Tibial nerve (tissue), 4 donors: ENCODE measurements around the gene FAM83D. TPM values are rescaled to one million over a fixed set of nuclear protein-coding genes. Genes with fewer than 3 reads are reported as not detected.

Source experiments
- DNase-seq, 2 donors: peaks; one replicate each; pipeline ENCODE4 v3.0.0-alpha.2; 2019; ENCODE audit warnings: low spot score in 2 of 2
- H3K27ac ChIP-seq, 4 donors: fragments of 200-600 bp; sonication (generic) in 3 of 4; one replicate each; pipeline ENCODE4 v1.5.1; 2017 to 2019; ENCODE audit warnings: mild to moderate bottlenecking in 1 of 4
- H3K27me3 ChIP-seq, 2 donors: fragments of 200-600 bp; sonication (generic) in 1 of 2; one replicate each; pipeline versions ENCODE4 v1.5.1 to v1.6.0; 2017 to 2019
- H3K36me3 ChIP-seq, 3 donors: fragments of 200-600 bp; sonication (generic); one replicate each; pipeline ENCODE4 v1.5.1; 2018 to 2019
- H3K4me1 ChIP-seq, 4 donors: fragments of 200-600 bp; sonication (generic) in 3 of 4; one replicate each; pipeline ENCODE4 v1.5.1; 2017 to 2019
- H3K4me3 ChIP-seq, 4 donors: fragments of 200-600 bp; sonication (generic) in 3 of 4; one replicate each; pipeline ENCODE4 v1.5.1; 2017 to 2019; ENCODE audit warnings: mild to moderate bottlenecking in 1 of 4, moderate library complexity in 1 of 4
- H3K9me3 ChIP-seq, 4 donors: fragments of 200-600 bp; sonication (generic) in 3 of 4; one replicate each; pipeline ENCODE4 v1.5.1; 2017 to 2019
- EP300 ChIP-seq, 2 donors: sonication (generic); formaldehyde crosslinking; IDR thresholded peaks; one replicate each; pipeline ENCODE4 v1.6.1; 2017; ENCODE audit warnings: antibody characterized with exemption in 2 of 2, mild to moderate bottlenecking in 1 of 2
- POLR2A ChIP-seq, 2 donors: fragments of 450-650 bp; IDR thresholded peaks; one replicate each; pipeline ENCODE4 v1.6.1; 2017; ENCODE audit warnings: antibody characterized with exemption in 2 of 2, mild to moderate bottlenecking in 2 of 2, moderate library complexity in 2 of 2
- WGBS, 2 donors: methylation state at CpG; one replicate each; pipeline ENCODE4 v1.1.5; 2018; 5-methylcytosine and 5-hydroxymethylcytosine counted together
- total RNA-seq, 4 donors: library from RNA; depleted of rRNA; stranded (reverse); fragments of >200 nt; gene quantifications; one replicate each; pipeline ENCODE4 v1.1.0, GENCODE V29; 2016
- TF ChIP-seq, protein P1 (sequence below), 5 experiments: fragments of 200-600 bp in 3 of 5; fragments of 450-650 bp in 2 of 5; sonication (generic) in 3 of 5; IDR thresholded peaks; one replicate each; pipeline ENCODE4 v1.5.1; 2016 to 2019; ENCODE audit warnings: antibody characterized with exemption in 5 of 5, mild to moderate bottlenecking in 3 of 5, moderate library complexity in 2 of 5

Gene FAM83D
- total RNA-seq, 4 donors from 2014 or later = 0.42 to 0.90 TPM; not detected in 2

- H3K27me3 ChIP-seq = no peaks in the 10 kb centered on the region
- peaks cover 0 to 67% (median 0%) of the 10 kb centered on the region in 3 donors for H3K36me3 ChIP-seq
- H3K4me1 ChIP-seq = no peaks in the 10 kb centered on the region
- no peak overlapping the region for H3K4me3 ChIP-seq
- no peak overlapping the region for H3K27ac ChIP-seq
- DNase-seq = no peak
- WGBS, 2 donors = 95 to 100% methylated on average over 1 of the region's 1 CpG
- no peaks in the 10 kb centered on the region for H3K9me3 ChIP-seq
- TF ChIP-seq, protein P1, sequence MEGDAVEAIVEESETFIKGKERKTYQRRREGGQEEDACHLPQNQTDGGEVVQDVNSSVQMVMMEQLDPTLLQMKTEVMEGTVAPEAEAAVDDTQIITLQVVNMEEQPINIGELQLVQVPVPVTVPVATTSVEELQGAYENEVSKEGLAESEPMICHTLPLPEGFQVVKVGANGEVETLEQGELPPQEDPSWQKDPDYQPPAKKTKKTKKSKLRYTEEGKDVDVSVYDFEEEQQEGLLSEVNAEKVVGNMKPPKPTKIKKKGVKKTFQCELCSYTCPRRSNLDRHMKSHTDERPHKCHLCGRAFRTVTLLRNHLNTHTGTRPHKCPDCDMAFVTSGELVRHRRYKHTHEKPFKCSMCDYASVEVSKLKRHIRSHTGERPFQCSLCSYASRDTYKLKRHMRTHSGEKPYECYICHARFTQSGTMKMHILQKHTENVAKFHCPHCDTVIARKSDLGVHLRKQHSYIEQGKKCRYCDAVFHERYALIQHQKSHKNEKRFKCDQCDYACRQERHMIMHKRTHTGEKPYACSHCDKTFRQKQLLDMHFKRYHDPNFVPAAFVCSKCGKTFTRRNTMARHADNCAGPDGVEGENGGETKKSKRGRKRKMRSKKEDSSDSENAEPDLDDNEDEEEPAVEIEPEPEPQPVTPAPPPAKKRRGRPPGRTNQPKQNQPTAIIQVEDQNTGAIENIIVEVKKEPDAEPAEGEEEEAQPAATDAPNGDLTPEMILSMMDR (IDR thresholded peaks at IDR 0.05) = no peak
- TF ChIP-seq POLR2A (IDR thresholded peaks at IDR 0.05) (no peak), EP300 (IDR thresholded peaks at IDR 0.05) (no peak)
Observed at GRCh38 chr20:38970302-38970701, 44.1 kb downstream of the FAM83D start.

DNA sequence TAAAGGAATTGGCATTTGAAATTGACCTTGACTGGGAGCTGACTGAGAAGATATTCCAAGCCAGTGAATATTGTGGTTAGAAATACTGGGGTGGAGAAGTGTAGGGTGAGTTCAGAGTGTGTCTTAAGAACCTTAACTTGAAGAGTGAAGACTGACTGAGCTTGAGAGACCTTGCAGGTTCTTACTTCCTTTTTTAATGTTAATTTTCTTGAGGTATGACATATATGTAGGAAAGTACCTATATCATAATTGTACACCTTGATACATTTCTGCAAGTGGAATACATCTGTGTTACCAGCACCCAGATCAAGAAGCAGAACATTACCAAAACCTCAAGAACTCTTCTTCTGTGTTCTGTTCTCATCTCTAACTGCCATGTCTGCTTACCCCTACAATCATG lies 46.9 kb downstream of the FAM83D start:
- Histone ChIP-seq H3K36me3 (peaks cover 0 to 64% (median 0%) of the 10 kb centered on the region in 3 donors), H3K27ac (no peak overlapping the region), H3K27me3 (no peaks in the 10 kb centered on the region), H3K4me1 (no peaks in the 10 kb centered on the region), H3K9me3 (no peaks in the 10 kb centered on the region), H3K4me3 (no peak overlapping the region)
- no peak for DNase-seq
- TF ChIP-seq EP300 (IDR thresholded peaks at IDR 0.05) (no peak), POLR2A (IDR thresholded peaks at IDR 0.05) (no peak)
- TF ChIP-seq, protein P1 (IDR thresholded peaks at IDR 0.05) = no peak

DNA sequence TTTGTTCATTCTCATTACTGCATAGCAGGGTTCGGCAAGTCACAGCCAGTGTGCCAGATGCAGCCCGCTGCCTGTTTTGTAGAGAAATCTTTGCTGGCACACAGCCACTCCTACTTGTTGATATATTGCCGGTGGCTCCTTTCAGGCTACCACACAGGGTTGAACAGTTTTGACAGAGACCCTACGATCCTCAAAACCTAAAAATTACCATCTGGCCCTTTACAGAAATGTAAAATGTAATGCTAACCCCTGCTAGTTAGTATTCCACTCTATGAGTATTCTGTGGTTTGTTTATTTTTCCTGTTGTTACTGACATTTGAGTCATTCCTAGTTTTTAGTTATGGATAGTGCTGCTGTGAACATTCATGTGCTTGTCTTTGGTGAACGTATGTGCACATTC lies 47.4 kb downstream of the FAM83D start:
- DNase-seq = no peak
- 68 to 72% methylated on average over 5 of the region's 5 CpGs for WGBS, 2 donors
- no peaks in the 10 kb centered on the region for H3K9me3 ChIP-seq
- peaks cover 0 to 59% (median 0%) of the 10 kb centered on the region in 3 donors for H3K36me3 ChIP-seq
- no peak overlapping the region for H3K27ac ChIP-seq
- no peak overlapping the region for H3K4me3 ChIP-seq
- no peaks in the 10 kb centered on the region for H3K4me1 ChIP-seq
- TF ChIP-seq, protein P1 (IDR thresholded peaks at IDR 0.05) = no peak
- no peak for TF ChIP-seq POLR2A (IDR thresholded peaks at IDR 0.05)
- TF ChIP-seq EP300 (IDR thresholded peaks at IDR 0.05) = no peak
- no peaks in the 10 kb centered on the region for H3K27me3 ChIP-seq

GRCh38 chr20:38975539-38976120 lies 49.4 kb downstream of the FAM83D start:
- no peak overlapping the region for H3K27ac ChIP-seq
- TF ChIP-seq POLR2A (IDR thresholded peaks at IDR 0.05) = no peak
- TF ChIP-seq EP300 (IDR thresholded peaks at IDR 0.05) = no peak
- TF ChIP-seq, protein P1 (IDR thresholded peaks at IDR 0.05) = no peak
- peaks cover 0 to 39% (median 0%) of the 10 kb centered on the region in 3 donors for H3K36me3 ChIP-seq
- H3K4me1 ChIP-seq = no peaks in the 10 kb centered on the region
- H3K27me3 ChIP-seq = no peaks in the 10 kb centered on the region
- 78 to 80% methylated on average over 2 of the region's 2 CpGs for WGBS, 2 donors
- no peaks in the 10 kb centered on the region for H3K9me3 ChIP-seq
- no peak for DNase-seq
- H3K4me3 ChIP-seq = no peak overlapping the region

GRCh38 chr20:38979434-38979833 lies 53.2 kb downstream of the FAM83D start:
- no peaks in the 10 kb centered on the region for H3K9me3 ChIP-seq

More at GRCh38 chr20:38979434-38979833, 53.2 kb downstream of the FAM83D start:
- no peak for TF ChIP-seq EP300 (IDR thresholded peaks at IDR 0.05)
- TF ChIP-seq POLR2A (IDR thresholded peaks at IDR 0.05) = no peak
- TF ChIP-seq, protein P1 (IDR thresholded peaks at IDR 0.05) = no peak
- DNase-seq = no peak
- WGBS, 2 donors = 88 to 89% methylated on average over 2 of the region's 2 CpGs
- H3K27ac ChIP-seq = no peak overlapping the region
- H3K4me1 ChIP-seq = no peaks in the 10 kb centered on the region
- H3K36me3 ChIP-seq = peaks cover 0 to 11% (median 0%) of the 10 kb centered on the region in 3 donors
- no peaks in the 10 kb centered on the region for H3K27me3 ChIP-seq
- no peak overlapping the region for H3K4me3 ChIP-seq
